Colonic mucosa (tissue), 4 donors: ENCODE results near the gene PLCB4. TPM values are rescaled to one million over a fixed set of nuclear protein-coding genes. Genes with fewer than 3 reads are reported as not detected.

ENCODE experiments used
- DNase-seq: peaks from one replicate; pipeline ENCODE4 v3.0.0-alpha.2; 2020
- H3K27ac ChIP-seq: fragments of 200-600 bp; one replicate; pipeline ENCODE4 v1.8.0; 2021
- H3K27me3 ChIP-seq: fragments of 200-600 bp; one replicate; pipeline ENCODE4 v1.8.0; 2021
- H3K36me3 ChIP-seq: fragments of 200-600 bp; one replicate; pipeline ENCODE4 v1.8.0; 2021
- H3K4me1 ChIP-seq: fragments of 200-600 bp; one replicate; pipeline ENCODE4 v1.8.0; 2021; ENCODE audit warnings: mild to moderate bottlenecking
- H3K4me3 ChIP-seq: fragments of 200-600 bp; one replicate; pipeline ENCODE4 v1.8.0; 2021
- H3K9ac ChIP-seq, 2 donors: one replicate each; pipeline ENCODE4 v1.7.0; 2013; ENCODE audit warnings: control low read depth in 2 of 2, low read depth in 2 of 2, low read length in 2 of 2
- H3K9me3 ChIP-seq: fragments of 200-600 bp; one replicate; pipeline ENCODE4 v1.8.0; 2021
- CTCF ChIP-seq: fragments of 200-600 bp; IDR thresholded peaks from one replicate; pipeline ENCODE4 v1.8.0; 2022; ENCODE audit warnings: antibody characterized with exemption, mild to moderate bottlenecking
- intact Hi-C: fragments of 100-400 bp; cut with DNase I; formaldehyde crosslinking; loops from one replicate; pipeline ENCODE4 v1.14.1; 2022
- total RNA-seq, 2 donors: library from RNA; stranded (reverse); fragmentation: NEBNext Ultra II Directional in 1 of 2; extraction: Animal tissue kit (Norgen Biotek cat#: 25700) in 1 of 2; gene quantifications; one replicate each; pipeline ENCODE4 v1.2.1, GENCODE V29; 2021
- donor health status: healthy.
- donor health status: DM: no; HTN: no; CAD: no.
- donor health status: DM: no; HTN: no; CAD: no.

The PLCB4 gene
- total RNA-seq, 2 donors from 2014 or later = 39.4 to 39.5 TPM

- Histone ChIP-seq H3K27ac (no peak overlapping the region), H3K4me1 (no peaks in the 10 kb centered on the region), H3K36me3 (no peaks in the 10 kb centered on the region), H3K27me3 (no peaks in the 10 kb centered on the region), H3K4me3 (no peak overlapping the region), H3K9ac (no peak overlapping the region), H3K9me3 (no peaks in the 10 kb centered on the region)
- TF ChIP-seq CTCF = no peak
- DNase-seq = no peak
- intact Hi-C loops = no loop called here
Observed at GRCh38 chr20:9348747-9349146, 279.9 kb downstream of the PLCB4 start.

DNA sequence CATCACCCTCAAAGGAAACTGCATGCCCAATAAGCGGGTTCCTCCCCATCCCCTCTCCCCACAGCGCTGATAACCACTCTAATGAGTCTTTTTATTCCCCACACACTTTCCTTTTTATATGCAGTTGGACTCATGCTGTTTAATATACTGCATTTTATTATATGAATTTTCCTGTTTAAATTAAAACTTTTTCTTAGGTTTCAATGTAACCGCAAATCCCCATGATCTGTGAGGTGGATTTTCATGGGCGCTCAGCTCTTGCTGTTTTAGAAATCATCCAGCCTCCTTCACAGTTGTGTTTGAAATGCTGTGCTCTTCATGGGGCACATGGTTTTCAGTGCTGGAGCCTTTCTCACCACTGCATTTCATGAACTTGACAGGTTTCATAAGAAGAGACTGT lies 280.4 kb downstream of the PLCB4 start:
- Histone ChIP-seq H3K27me3 (no peaks in the 10 kb centered on the region), H3K4me3 (no peak overlapping the region), H3K4me1 (no peaks in the 10 kb centered on the region), H3K36me3 (no peaks in the 10 kb centered on the region), H3K9ac (no peak overlapping the region), H3K27ac (no peak overlapping the region), H3K9me3 (no peaks in the 10 kb centered on the region)
- DNase-seq = no peak
- intact Hi-C loops = no loop called here
- no peak for TF ChIP-seq CTCF

GRCh38 chr20:9352739-9353138 lies 283.9 kb downstream of the PLCB4 start:
- DNase-seq = no peak
- no peaks in the 10 kb centered on the region for H3K4me1 ChIP-seq
- TF ChIP-seq CTCF = no peak
- H3K4me3 ChIP-seq = no peak overlapping the region
- H3K27ac ChIP-seq = no peak overlapping the region
- H3K36me3 ChIP-seq = no peaks in the 10 kb centered on the region
- intact Hi-C loops = loop anchor here (5.0 kb wide), 1 partner anchor 275 kb away; no protein-coding TSS in a partner anchor
- H3K27me3 ChIP-seq = no peaks in the 10 kb centered on the region
- no peak overlapping the region for H3K9ac ChIP-seq
- H3K9me3 ChIP-seq = no peaks in the 10 kb centered on the region

GRCh38 chr20:9353180-9353915 lies 284.5 kb downstream of the PLCB4 start:
- intact Hi-C loops = loop anchor here (5.0 kb wide), 1 partner anchor 276 kb away; no protein-coding TSS in a partner anchor
- no peaks in the 10 kb centered on the region for H3K27me3 ChIP-seq
- no peak overlapping the region for H3K9ac ChIP-seq
- no peak overlapping the region for H3K27ac ChIP-seq
- H3K36me3 ChIP-seq = no peaks in the 10 kb centered on the region
- H3K4me1 ChIP-seq = no peaks in the 10 kb centered on the region
- no peaks in the 10 kb centered on the region for H3K9me3 ChIP-seq
- DNase-seq = no peak
- TF ChIP-seq CTCF = no peak
- no peak overlapping the region for H3K4me3 ChIP-seq

GRCh38 chr20:9353916-9354276 lies 285.0 kb downstream of the PLCB4 start:
- H3K4me1 ChIP-seq = no peaks in the 10 kb centered on the region
- intact Hi-C loops = loop anchor here (5.0 kb wide), 1 partner anchor 277 kb away; no protein-coding TSS in a partner anchor
- H3K27ac ChIP-seq = no peak overlapping the region
- no peak for TF ChIP-seq CTCF
- H3K27me3 ChIP-seq = no peaks in the 10 kb centered on the region
- no peaks in the 10 kb centered on the region for H3K36me3 ChIP-seq
- no peak overlapping the region for H3K9ac ChIP-seq
- no peaks in the 10 kb centered on the region for H3K9me3 ChIP-seq
- no peak overlapping the region for H3K4me3 ChIP-seq
- DNase-seq = no peak
